Activated CD4-positive, alpha-beta T cell treated with anti-CD3 and anti-CD28 coated beads, Interleukin-2, amount 50 U/mL, for 24 hours (primary cell): ENCODE results near the gene MOCS1.

Source experiments
- DNase-seq, 2 donors: peaks; one replicate each; pipeline ENCODE4 v3.0.0-alpha.2; 2020; ENCODE audit warnings: low read depth in 1 of 2, low spot score in 1 of 2

Gene MOCS1

GRCh38 chr6:39950125-39950720, 16.0 kb upstream of the MOCS1 start:
- no peak for DNase-seq

GRCh38 chr6:39948199-39948791, 14.0 kb upstream of the MOCS1 start:
- no peak for DNase-seq

- no peak for DNase-seq
Measured at GRCh38 chr6:39947611-39948068, 13.4 kb upstream of the MOCS1 start.

- DNase-seq = no peak
Measured at GRCh38 chr6:39945626-39946025, 11.4 kb upstream of the MOCS1 start.

GRCh38 chr6:39942903-39943580, 8.8 kb upstream of the MOCS1 start:
- DNase-seq = no peak

- no peak for DNase-seq
Measured at GRCh38 chr6:39941820-39942219, 7.6 kb upstream of the MOCS1 start.

GRCh38 chr6:39941138-39941537, 6.9 kb upstream of the MOCS1 start:
- DNase-seq = no peak

- DNase-seq = no peak
Measured at GRCh38 chr6:39938773-39939654, 4.8 kb upstream of the MOCS1 start.

- DNase-seq = no peak
Measured at GRCh38 chr6:39937686-39938333, 3.5 kb upstream of the MOCS1 start.

GRCh38 chr6:39936857-39937256, 2.6 kb upstream of the MOCS1 start:
- no peak for DNase-seq

- no peak for DNase-seq
Measured at GRCh38 chr6:39935241-39935640, 979 bp upstream of the MOCS1 start.

GRCh38 chr6:39933669-39934130, 562 bp downstream of the MOCS1 start:
- DNase-seq = no peak

GRCh38 chr6:39932386-39932910, 1.8 kb downstream of the MOCS1 start:
- no peak for DNase-seq

- DNase-seq = no peak
Measured at GRCh38 chr6:39931607-39932006, 2.7 kb downstream of the MOCS1 start.

GRCh38 chr6:39930540-39930939, 3.7 kb downstream of the MOCS1 start:
- DNase-seq = no peak

- DNase-seq = no peak
Measured at GRCh38 chr6:39929733-39930461, 4.4 kb downstream of the MOCS1 start.

GRCh38 chr6:39929039-39929732, 5.1 kb downstream of the MOCS1 start:
- DNase-seq = no peak

GRCh38 chr6:39927159-39927558, 7.1 kb downstream of the MOCS1 start:
- no peak for DNase-seq

GRCh38 chr6:39926668-39927067, 7.6 kb downstream of the MOCS1 start:
- no peak for DNase-seq

GRCh38 chr6:39925931-39926290, 8.4 kb downstream of the MOCS1 start:
- DNase-seq = no peak
